Measurements from ENCODE around the gene RUNDC3A. TPM values are rescaled to one million over a fixed set of nuclear protein-coding genes. Genes with fewer than 3 reads are reported as not detected.

The RUNDC3A gene
- total and polyA plus RNA-seq, 2 of the 8 experiments (the other 6 are each of a cell fraction or from before 2014, with no cell fraction given), result 6.4 to 13.8 TPM

GRCh38 chr17:44358066-44358465 is 49.7 kb downstream of the RUNDC3A start (continued):
- no peak for TF ChIP-seq CHD7 (IDR thresholded peaks at IDR 0.05; ENCODE audit: insufficient replicate concordance, low read length)
